DOHH2 (cell line): Measurements from ENCODE around the gene SDHB.

Experiments used
- EZH2phosphoT487 ChIP-seq: fragments of 200-600 bp; sonication (generic); IDR thresholded peaks from 2 replicates; pipeline ENCODE4 v1.6.1; 2017; ENCODE audit warnings: borderline replicate concordance, mild to moderate bottlenecking, antibody characterized with exemption, low read length, moderate library complexity, mixed read lengths
- TF ChIP-seq, protein P1 (sequence below): fragments of 200-600 bp; sonication (generic); IDR thresholded peaks from one replicate; pipeline ENCODE4 v1.5.1; 2014; ENCODE audit warnings: antibody characterized with exemption, mild to moderate bottlenecking, low read depth, low read length; ENCODE audit not compliant: poor library complexity, severe bottlenecking

DNA sequence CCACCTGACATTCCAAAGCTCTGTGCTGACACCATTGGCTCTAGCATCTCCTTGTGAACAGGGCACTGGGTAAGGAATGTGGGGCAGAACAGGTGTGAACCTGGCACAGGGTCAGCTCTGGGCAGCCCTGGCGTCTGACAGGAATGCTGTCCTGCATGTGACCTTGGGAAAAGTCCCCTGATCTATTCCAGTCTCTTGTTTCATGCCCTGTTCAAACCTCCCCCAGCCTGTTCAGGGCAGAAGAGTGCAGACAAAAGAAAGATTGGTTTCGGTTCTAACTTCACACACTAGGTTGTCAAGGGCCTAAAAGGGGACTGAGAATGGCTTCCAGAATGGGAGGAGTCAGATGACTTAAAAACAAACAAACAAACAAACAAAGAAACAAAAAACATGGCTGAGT lies 27.6 kb upstream of the SDHB start:
- no peak for TF ChIP-seq EZH2phosphoT487
- TF ChIP-seq, protein P1, sequence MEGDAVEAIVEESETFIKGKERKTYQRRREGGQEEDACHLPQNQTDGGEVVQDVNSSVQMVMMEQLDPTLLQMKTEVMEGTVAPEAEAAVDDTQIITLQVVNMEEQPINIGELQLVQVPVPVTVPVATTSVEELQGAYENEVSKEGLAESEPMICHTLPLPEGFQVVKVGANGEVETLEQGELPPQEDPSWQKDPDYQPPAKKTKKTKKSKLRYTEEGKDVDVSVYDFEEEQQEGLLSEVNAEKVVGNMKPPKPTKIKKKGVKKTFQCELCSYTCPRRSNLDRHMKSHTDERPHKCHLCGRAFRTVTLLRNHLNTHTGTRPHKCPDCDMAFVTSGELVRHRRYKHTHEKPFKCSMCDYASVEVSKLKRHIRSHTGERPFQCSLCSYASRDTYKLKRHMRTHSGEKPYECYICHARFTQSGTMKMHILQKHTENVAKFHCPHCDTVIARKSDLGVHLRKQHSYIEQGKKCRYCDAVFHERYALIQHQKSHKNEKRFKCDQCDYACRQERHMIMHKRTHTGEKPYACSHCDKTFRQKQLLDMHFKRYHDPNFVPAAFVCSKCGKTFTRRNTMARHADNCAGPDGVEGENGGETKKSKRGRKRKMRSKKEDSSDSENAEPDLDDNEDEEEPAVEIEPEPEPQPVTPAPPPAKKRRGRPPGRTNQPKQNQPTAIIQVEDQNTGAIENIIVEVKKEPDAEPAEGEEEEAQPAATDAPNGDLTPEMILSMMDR: no peak
